H1 (cell line): Measurements from ENCODE around the gene SLC5A10. TPM values are rescaled to one million over a fixed set of nuclear protein-coding genes. Genes with fewer than 3 reads are reported as not detected.

Source experiments
- CTCF ChIA-PET: fragments of 300-600 bp; sonication (Branson Sonifier 250); formaldehyde crosslinking; loops from one replicate; lab custom pipeline; 2021; ENCODE audit not compliant: partially characterized antibody; lab: Charles Lee
- POLR2A ChIA-PET: fragments of 300-600 bp; sonication (Branson Sonifier 250); formaldehyde crosslinking; loops from one replicate; lab custom pipeline; 2021; ENCODE audit warnings: inconsistent platforms; ENCODE audit not compliant: partially characterized antibody; lab: Charles Lee
- DNase-seq, 2 experiments: peaks; one replicate each; pipeline versions ENCODE4 v3.0.0 to v3.0.0-alpha.2; 2010 to 2022; ENCODE audit warnings: low spot score in 2 of 2, low read depth in 1 of 2, mixed read lengths in 1 of 2
- FAIRE-seq: peaks from 2 replicates; lab custom pipeline; 2011; peaks lifted over from hg19 to GRCh38; lab: Jason Lieb, UNC
- H2AFZ ChIP-seq: 2 replicates; pipeline ENCODE4 v1.8.1; 2012; ENCODE audit warnings: low read length, inconsistent platforms
- H2AK5ac ChIP-seq: 2 replicates; pipeline ENCODE4 v1.6.1; 2013; ENCODE audit warnings: low read depth, low read length
- H2BK120ac ChIP-seq: replicated peaks from 2 replicates; pipeline ENCODE3; 2013; ENCODE audit warnings: low read depth, low read length, inconsistent platforms
- H2BK12ac ChIP-seq: 2 replicates; pipeline ENCODE4 v1.6.1; 2013; ENCODE audit warnings: low read depth, low read length
- H2BK15ac ChIP-seq: 2 replicates; pipeline ENCODE4 v1.6.1; 2013; ENCODE audit warnings: low read length
- H2BK20ac ChIP-seq: 2 replicates; pipeline ENCODE4 v1.6.1; 2013; ENCODE audit warnings: low read length
- H2BK5ac ChIP-seq: 2 replicates; pipeline ENCODE4 v1.6.1; 2013; ENCODE audit warnings: low read depth, low read length
- H3K14ac ChIP-seq: 2 replicates; pipeline ENCODE4 v1.6.1; 2013; ENCODE audit warnings: inconsistent platforms; ENCODE audit not compliant: insufficient read length
- H3K18ac ChIP-seq: 2 replicates; pipeline ENCODE4 v1.6.1; 2013; ENCODE audit warnings: low read length; ENCODE audit errors: extremely low read depth
- H3K23ac ChIP-seq: 2 replicates; pipeline ENCODE4 v1.6.1; 2013; ENCODE audit warnings: inconsistent platforms; ENCODE audit not compliant: insufficient read length
- H3K23me2 ChIP-seq: 2 replicates; pipeline ENCODE4 v1.6.1; 2013; ENCODE audit warnings: low read depth, low read length
- H3K27ac ChIP-seq: 2 replicates; pipeline ENCODE4 v1.6.1; 2011; ENCODE audit warnings: low read depth, low read length, inconsistent platforms
- H3K27me3 ChIP-seq, 4 experiments: replicated peaks in 1 of 4; 1 replicate in 1 of 4; 2 replicates in 3 of 4; pipeline versions ENCODE4 v1.6.1 to v1.8.1; 2011 to 2013; ENCODE audit warnings: low read length in 3 of 4, mild to moderate bottlenecking in 3 of 4, inconsistent platforms in 2 of 4, mixed read lengths in 2 of 4, moderate library complexity in 1 of 4; ENCODE audit not compliant: control insufficient read depth in 3 of 4, insufficient read depth in 3 of 4; ENCODE audit errors: extremely low read depth in 1 of 4
- H3K36me3 ChIP-seq, 4 experiments: 2 replicates each; pipeline versions ENCODE4 v1.6.1 to v1.8.1; 2011 to 2013; ENCODE audit warnings: mild to moderate bottlenecking in 4 of 4, low read length in 3 of 4, moderate library complexity in 2 of 4, control low read depth in 1 of 4, inconsistent platforms in 1 of 4; ENCODE audit not compliant: insufficient read depth in 4 of 4, control insufficient read depth in 2 of 4
- H3K4ac ChIP-seq: replicated peaks from 2 replicates; pipeline ENCODE3; 2013; ENCODE audit warnings: low read length, low read depth, mixed read lengths, inconsistent platforms; ENCODE audit not compliant: insufficient read length
- H3K4me1 ChIP-seq, 4 experiments: replicated peaks in 1 of 4; 1 replicate in 1 of 4; 2 replicates in 3 of 4; pipeline versions ENCODE4 v1.6.1 to v1.8.1; 2011 to 2013; ENCODE audit warnings: low read length in 3 of 4, inconsistent platforms in 2 of 4, mixed read lengths in 1 of 4; ENCODE audit not compliant: insufficient read depth in 4 of 4, control insufficient read depth in 3 of 4
- H3K4me2 ChIP-seq, 2 experiments: 2 replicates each; pipeline versions ENCODE4 v1.6.1 to v1.8.1; 2011 to 2013; ENCODE audit warnings: low read depth in 2 of 2, low read length in 2 of 2, control low read depth in 1 of 2, inconsistent platforms in 1 of 2, mild to moderate bottlenecking in 1 of 2; ENCODE audit not compliant: insufficient read depth in 1 of 2
- H3K4me3 ChIP-seq, 4 experiments: fragments of 200-600, 300-600 bp in 1 of 4; sonication (generic), shearing (Covaris generic), sonication (Bioruptor Twin) in 1 of 4; 2 replicates each; pipeline versions ENCODE4 v1.5.1 to v1.8.1; 2011 to 2016; ENCODE audit warnings: low read length in 4 of 4, low read depth in 3 of 4, control low read depth in 2 of 4, inconsistent platforms in 2 of 4, mild to moderate bottlenecking in 2 of 4, mixed read lengths in 1 of 4, moderate library complexity in 1 of 4; ENCODE audit not compliant: insufficient read depth in 2 of 4; ENCODE audit errors: extremely low read depth in 1 of 4
- H3K56ac ChIP-seq: replicated peaks from 2 replicates; pipeline ENCODE3; 2013; ENCODE audit warnings: low read depth, mild to moderate bottlenecking, mixed read lengths, low read length, inconsistent platforms; ENCODE audit not compliant: insufficient read length
- H3K79me1 ChIP-seq: 2 replicates; pipeline ENCODE4 v1.6.1; 2013; ENCODE audit warnings: low read depth, low read length, control low read depth
- H3K79me2 ChIP-seq, 2 experiments: 2 replicates each; pipeline versions ENCODE4 v1.6.1 to v1.8.1; 2012 to 2013; ENCODE audit warnings: low read length in 2 of 2, mild to moderate bottlenecking in 2 of 2, inconsistent platforms in 1 of 2; ENCODE audit not compliant: insufficient read depth in 2 of 2, control insufficient read depth in 1 of 2
- H3K9ac ChIP-seq, 4 experiments: replicated peaks in 1 of 4; 1 replicate in 1 of 4; 2 replicates in 3 of 4; pipeline versions ENCODE4 v1.6.1 to v1.8.1; 2011 to 2013; ENCODE audit warnings: low read depth in 3 of 4, low read length in 3 of 4, control low read depth in 2 of 4, mild to moderate bottlenecking in 2 of 4, moderate library complexity in 2 of 4, inconsistent platforms in 1 of 4; ENCODE audit errors: extremely low read depth in 1 of 4
- H3K9me3 ChIP-seq, 2 experiments: 2 replicates each; pipeline versions ENCODE4 v1.6.1 to v1.8.1; 2012 to 2013; ENCODE audit warnings: mild to moderate bottlenecking in 2 of 2, moderate library complexity in 2 of 2, control low read depth in 1 of 2, inconsistent platforms in 1 of 2, low read depth in 1 of 2, low read length in 1 of 2, mixed read lengths in 1 of 2; ENCODE audit not compliant: insufficient read depth in 2 of 2
- H4K20me1 ChIP-seq, 2 experiments: replicated peaks in 1 of 2; 2 replicates each; pipeline versions ENCODE3 to v1.8.1; 2011 to 2013; ENCODE audit warnings: inconsistent platforms in 2 of 2, low read length in 2 of 2, mild to moderate bottlenecking in 1 of 2; ENCODE audit not compliant: insufficient read depth in 2 of 2, control insufficient read depth in 1 of 2
- H4K5ac ChIP-seq: 2 replicates; pipeline ENCODE4 v1.6.1; 2013; ENCODE audit warnings: low read length, low read depth, mixed read lengths, inconsistent platforms; ENCODE audit not compliant: insufficient read length
- H4K8ac ChIP-seq: 2 replicates; pipeline ENCODE4 v1.8.0; 2013; ENCODE audit warnings: mild to moderate bottlenecking, moderate library complexity, low read length, inconsistent platforms; ENCODE audit not compliant: insufficient read depth; ENCODE audit errors: extremely low read depth
- H4K91ac ChIP-seq: replicated peaks from 2 replicates; pipeline ENCODE3; 2013; ENCODE audit warnings: low read length, mixed read lengths, inconsistent platforms; ENCODE audit not compliant: insufficient read length
- RXRA ChIP-seq: IDR thresholded peaks from 2 replicates; pipeline ENCODE4 v1.6.1; 2011; ENCODE audit warnings: low read depth, mild to moderate bottlenecking, low read length, moderate library complexity; ENCODE audit not compliant: insufficient read depth
- WGBS, 2 experiments: shearing (Covaris generic) in 1 of 2; methylation state at CpG; one replicate each; pipeline versions ENCODE4 v1.1.6 to v1.1.7; 2013 to 2015; ENCODE audit warnings: low lambda C conversion rate in 2 of 2, mixed read lengths in 2 of 2, inconsistent platforms in 1 of 2, low coverage in 1 of 2, missing lambda C conversion rate in 1 of 2; ENCODE audit not compliant: insufficient replicate concordance in 2 of 2, insufficient coverage in 1 of 2, insufficient read length in 1 of 2; ENCODE audit errors: extremely low coverage in 1 of 2, missing lambda C conversion rate in 1 of 2; 5-methylcytosine and 5-hydroxymethylcytosine counted together
- polyA plus RNA-seq, 7 experiments: library from polyadenylated mRNA; depleted of rRNA in 3 of 7; stranded (reverse) in 5 of 7; unstranded in 2 of 7; fragments of >200 nt in 5 of 7; fragments of 200-250 nt in 2 of 7; gene quantifications; 1 replicate in 5 of 7; 2 replicates in 1 of 7; 4 replicates in 1 of 7; pipeline versions ENCODE4 v1.2.1 to v1.2.3, GENCODE V29; 2011 to 2013; ENCODE audit warnings: missing spikeins in 2 of 7, mixed read lengths in 2 of 7
- total RNA-seq: library from RNA; stranded (reverse); fragmentation: NEBNext Ultra II Directional; extraction: Animal tissue kit (Norgen Biotek cat#: 25700); gene quantifications from 2 replicates; pipeline ENCODE4 v1.2.1, GENCODE V29; 2021

The SLC5A10 gene
- total and polyA plus RNA-seq, 2 of the 8 experiments (the other 6 are each of a cell fraction or from before 2014, with no cell fraction given) = 0.05 to 0.11 TPM

GRCh38 chr17:18997650-18998196, 45.8 kb downstream of the SLC5A10 start:
- Histone ChIP-seq H2BK5ac (no peak overlapping the region), H3K18ac (no peak overlapping the region), H3K9me3 (no peaks in the 10 kb centered on the region), H3K23ac (no peak overlapping the region), H2BK15ac (no peak overlapping the region), H2AFZ (no peak overlapping the region), H3K36me3 (peaks cover 4 to 29% (median 6%) of the 10 kb centered on the region in 4 experiments; a peak in 6 of 8 replicates), H3K79me2 (peaks cover 8 to 92% of the 10 kb centered on the region in 2 experiments; a peak in 3 of 4 replicates), H4K20me1 (peaks cover 22 to 41% of the 10 kb centered on the region in 2 experiments), H3K56ac (no peak overlapping the region), H4K8ac (no peak overlapping the region), H3K14ac (no peak overlapping the region), H2BK12ac (no peak overlapping the region), H3K4me2 (no peak overlapping the region), H3K9ac (no peak overlapping the region; a peak in 1 of 7 replicates), H2AK5ac (no peak overlapping the region), H3K4me3 (no peak overlapping the region), H3K4ac (no peak overlapping the region), H3K4me1 (peaks cover 0 to 5% (median 3%) of the 10 kb centered on the region in 4 experiments; a peak in 5 of 7 replicates), H2BK20ac (no peak overlapping the region), H3K79me1 (peaks cover 42% of the 10 kb centered on the region), H4K5ac (no peak overlapping the region), H3K27me3 (no peaks in the 10 kb centered on the region), H4K91ac (no peak overlapping the region), H3K27ac (no peak overlapping the region), H2BK120ac (no peak overlapping the region), H3K23me2 (no peaks in the 10 kb centered on the region)
- DNase-seq = no peak
- no peak for FAIRE-seq
- ChIA-PET CTCF (interaction anchor here (0.7 to 4.3 kb wide), 8 partner anchors 13 to 284 kb away, joined by 3 to 18 read pairs (median 4); no protein-coding TSS in a partner anchor), POLR2A (interaction anchor here (1.0 to 1.8 kb wide), 4 partner anchors 10 to 25 kb away, joined by 3 to 5 read pairs (median 4); no protein-coding TSS in a partner anchor)
- 88% methylated on average over 6 of the region's 6 CpGs; no CpG with 5 or more reads in 1 of the 2 experiments for WGBS, 2 experiments
- no peak for TF ChIP-seq RXRA
